ENCODE results near the gene FHOD3. TPM values are rescaled to one million over a fixed set of nuclear protein-coding genes. Genes with fewer than 3 reads are reported as not detected.

The FHOD3 gene
- total and polyA plus RNA-seq, 11 donors: 109 to 532 (median 262) TPM

- ATAC-seq: peak in 1 of 4 donors; percentile 39
- peaks cover 0 to 35% (median 25%) of the 10 kb centered on the region in 9 donors for H3K36me3 ChIP-seq
- no peaks in the 10 kb centered on the region for H3K9me3 ChIP-seq
- H3K4me1 ChIP-seq: peaks cover 0 to 23% (median 9%) of the 10 kb centered on the region in 12 donors
- no peak overlapping the region for H3K4me3 ChIP-seq
- no peak for DNase-seq
- peak overlapping the region in 1 of 12 donors; percentile 9 for H3K27ac ChIP-seq
- no peaks in the 10 kb centered on the region for H3K27me3 ChIP-seq
- 76 to 84% (median 81%) methylated on average over 9 of the region's 9 CpGs for WGBS, 4 donors
- TF ChIP-seq POLR2A (IDR thresholded peaks at IDR 0.05): no peak
- TF ChIP-seq CTCF (IDR thresholded peaks at IDR 0.05): no peak
- intact Hi-C loops (cut with DNase I): no loop called here
Measured at GRCh38 chr18:36782710-36783109, 485.2 kb downstream of the FHOD3 start.

- no peaks in the 10 kb centered on the region for H3K27me3 ChIP-seq
Measured at GRCh38 chr18:36783792-36784191, 486.3 kb downstream of the FHOD3 start.

GRCh38 chr18:36786686-36787085 lies 489.2 kb downstream of the FHOD3 start:
- Histone ChIP-seq H3K4me1 (peaks cover 0 to 21% (median 9%) of the 10 kb centered on the region in 12 donors), H3K27me3 (no peaks in the 10 kb centered on the region), H3K36me3 (peaks cover 0 to 35% (median 25%) of the 10 kb centered on the region in 9 donors), H3K4me3 (no peak overlapping the region), H3K9me3 (no peaks in the 10 kb centered on the region), H3K27ac (peak overlapping the region in 8 of 12 donors; percentile 8 to 81 (median 54))
- intact Hi-C loops (cut with DNase I): no loop called here
- ATAC-seq: peak; percentile 75 to 89 (median 86)
- DNase-seq: peak in 4 of 5 donors; percentile 34 to 70 (median 44)
- TF ChIP-seq CTCF (IDR thresholded peaks at IDR 0.05) (no peak), POLR2A (IDR thresholded peaks at IDR 0.05) (no peak)
- WGBS, 4 donors: 43 to 55% (median 46%) methylated on average over 4 of the region's 4 CpGs

More at GRCh38 chr18:36783792-36784191, 486.3 kb downstream of the FHOD3 start:
- Histone ChIP-seq H3K4me3 (no peak overlapping the region), H3K36me3 (peaks cover 0 to 37% (median 25%) of the 10 kb centered on the region in 9 donors), H3K4me1 (peaks cover 0 to 21% (median 9%) of the 10 kb centered on the region in 12 donors), H3K9me3 (no peaks in the 10 kb centered on the region), H3K27ac (no peak overlapping the region)
- TF ChIP-seq POLR2A (IDR thresholded peaks at IDR 0.05): no peak
- TF ChIP-seq CTCF (IDR thresholded peaks at IDR 0.05): no peak
- 84 to 91% (median 87%) methylated on average over 5 of the region's 5 CpGs for WGBS, 4 donors
- DNase-seq (no peak), ATAC-seq (no peak)
- intact Hi-C loops (cut with DNase I): no loop called here

GRCh38 chr18:36792634-36793283 lies 495.2 kb downstream of the FHOD3 start:
- H3K27ac ChIP-seq: no peak overlapping the region
- H3K4me3 ChIP-seq: no peak overlapping the region
- peaks cover 0 to 82% (median 67%) of the 10 kb centered on the region in 9 donors for H3K36me3 ChIP-seq
- 95 to 97% (median 96%) methylated on average over 4 of the region's 4 CpGs for WGBS, 4 donors
- H3K9me3 ChIP-seq: no peaks in the 10 kb centered on the region
- no peak for DNase-seq
- H3K27me3 ChIP-seq: no peaks in the 10 kb centered on the region
- peaks cover 0 to under 1% (median 0%) of the 10 kb centered on the region in 12 donors for H3K4me1 ChIP-seq
- TF ChIP-seq POLR2A (IDR thresholded peaks at IDR 0.05) (no peak), CTCF (IDR thresholded peaks at IDR 0.05) (no peak)
- intact Hi-C loops (cut with DNase I): no loop called here
- ATAC-seq: no peak
